ENCODE data around the gene CATSPER3. TPM values are rescaled to one million over a fixed set of nuclear protein-coding genes. Genes with fewer than 3 reads are reported as not detected.

Gene CATSPER3
- total RNA-seq, 1 experiment from 2014 or later: 0.57 TPM

DNA sequence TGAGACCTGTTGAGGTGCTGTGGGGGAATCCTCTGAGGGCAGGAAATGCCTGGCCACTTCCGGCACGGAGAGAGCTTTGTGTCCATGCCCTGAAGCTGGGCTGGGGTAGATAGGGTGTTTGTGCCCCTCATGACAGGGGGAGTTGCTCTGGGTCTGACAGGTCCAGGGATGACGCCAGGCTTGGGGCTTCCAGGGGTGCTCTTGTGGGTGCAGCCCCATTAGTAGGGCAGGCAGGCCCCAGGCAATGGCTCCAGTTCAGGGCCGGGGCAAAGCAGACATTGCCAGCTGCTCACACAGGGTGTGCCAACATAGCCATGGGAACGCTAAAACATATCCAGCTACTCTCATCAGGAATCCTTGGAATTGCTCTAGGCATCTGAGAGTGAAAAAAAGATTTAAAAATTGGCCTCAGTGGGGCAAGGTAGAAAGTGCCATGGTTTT is 45.3 kb downstream of the CATSPER3 start:
- TF ChIP-seq, protein P1, sequence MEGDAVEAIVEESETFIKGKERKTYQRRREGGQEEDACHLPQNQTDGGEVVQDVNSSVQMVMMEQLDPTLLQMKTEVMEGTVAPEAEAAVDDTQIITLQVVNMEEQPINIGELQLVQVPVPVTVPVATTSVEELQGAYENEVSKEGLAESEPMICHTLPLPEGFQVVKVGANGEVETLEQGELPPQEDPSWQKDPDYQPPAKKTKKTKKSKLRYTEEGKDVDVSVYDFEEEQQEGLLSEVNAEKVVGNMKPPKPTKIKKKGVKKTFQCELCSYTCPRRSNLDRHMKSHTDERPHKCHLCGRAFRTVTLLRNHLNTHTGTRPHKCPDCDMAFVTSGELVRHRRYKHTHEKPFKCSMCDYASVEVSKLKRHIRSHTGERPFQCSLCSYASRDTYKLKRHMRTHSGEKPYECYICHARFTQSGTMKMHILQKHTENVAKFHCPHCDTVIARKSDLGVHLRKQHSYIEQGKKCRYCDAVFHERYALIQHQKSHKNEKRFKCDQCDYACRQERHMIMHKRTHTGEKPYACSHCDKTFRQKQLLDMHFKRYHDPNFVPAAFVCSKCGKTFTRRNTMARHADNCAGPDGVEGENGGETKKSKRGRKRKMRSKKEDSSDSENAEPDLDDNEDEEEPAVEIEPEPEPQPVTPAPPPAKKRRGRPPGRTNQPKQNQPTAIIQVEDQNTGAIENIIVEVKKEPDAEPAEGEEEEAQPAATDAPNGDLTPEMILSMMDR (conservative IDR thresholded peaks at IDR 0.05): no peak
- TF ChIP-seq EZH2 (IDR thresholded peaks at IDR 0.05; ENCODE audit: low read depth): no peak
- BruUV-seq (replicated peaks): no TSS peak
- no peaks in the 10 kb centered on the region for H4K20me1 ChIP-seq (ENCODE audit: insufficient read depth)
- H3K36me3 ChIP-seq (ENCODE audit: low read depth): no peaks in the 10 kb centered on the region
- no peak overlapping the region for H2AFZ ChIP-seq
- no peaks in the 10 kb centered on the region for H3K9me3 ChIP-seq (ENCODE audit: insufficient read depth, low read depth)
- no peaks in the 10 kb centered on the region for H3K79me2 ChIP-seq (ENCODE audit: low read depth)
- H3K27ac ChIP-seq: no peak overlapping the region
- POLR2A ChIA-PET (ENCODE audit: unreplicated experiment): no interaction called here
- no peak overlapping the region for H3K4me2 ChIP-seq
- no peaks in the 10 kb centered on the region for H3K27me3 ChIP-seq (ENCODE audit: insufficient read depth, low read depth)
- no peaks in the 10 kb centered on the region for H3K4me1 ChIP-seq (replicated peaks; ENCODE audit: insufficient read depth)
- intact Hi-C loops (cut with micrococcal nuclease; ENCODE audit: unreplicated experiment): loop anchor here (10.0 kb wide), 2 partner anchors 52 to 322 kb away; no protein-coding TSS in a partner anchor
- DNase-seq: no peak
- no peaks in the 10 kb centered on the region for H3K9me2 ChIP-seq (ENCODE audit: insufficient read depth)
- CTCF ChIA-PET: no interaction called here
- 0 out of 2 replicates have a peak, but pooled peaks cover 1% of the 10 kb centered on the region for H3F3A ChIP-seq (ENCODE audit: insufficient read depth, low read depth)
- no peak overlapping the region for H3K4me3 ChIP-seq

DNA sequence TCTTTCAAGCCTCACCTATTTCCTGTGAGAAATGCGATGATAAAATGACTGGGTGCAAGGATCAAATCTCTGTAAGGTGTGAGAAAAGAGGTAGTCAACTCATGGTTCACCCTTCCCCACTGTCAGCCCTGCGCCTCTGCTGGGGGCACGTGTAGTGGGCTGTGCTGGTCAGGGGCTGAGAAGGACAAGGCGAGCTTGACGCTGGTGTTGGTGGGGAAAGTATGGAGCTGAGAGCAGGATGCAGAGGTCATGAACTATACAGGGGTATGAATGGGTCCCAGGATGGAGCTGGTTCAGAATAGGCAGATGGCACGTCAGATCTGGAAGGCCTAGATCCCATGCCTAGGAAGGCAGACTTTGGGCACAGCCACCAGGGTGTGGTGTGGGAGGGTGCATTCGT is 45.7 kb downstream of the CATSPER3 start:
- ChIA-PET CTCF (no interaction called here), POLR2A (ENCODE audit: unreplicated experiment) (interaction anchor here (0.5 kb wide), 1 partner anchor 50 kb away, joined by 12 read pairs; no protein-coding TSS in a partner anchor)
- BruUV-seq (replicated peaks): no TSS peak
- Histone ChIP-seq H3K4me3 (no peak overlapping the region), H2AFZ (no peak overlapping the region), H3K4me1 (replicated peaks; ENCODE audit: insufficient read depth) (no peaks in the 10 kb centered on the region), H3K79me2 (ENCODE audit: low read depth) (no peaks in the 10 kb centered on the region), H3K36me3 (ENCODE audit: low read depth) (no peaks in the 10 kb centered on the region), H4K20me1 (ENCODE audit: insufficient read depth) (no peaks in the 10 kb centered on the region), H3K4me2 (no peak overlapping the region), H3K9me2 (ENCODE audit: insufficient read depth) (no peaks in the 10 kb centered on the region), H3F3A (ENCODE audit: insufficient read depth, low read depth) (0 out of 2 replicates have a peak, but pooled peaks cover 3% of the 10 kb centered on the region), H3K27ac (no peak overlapping the region), H3K27me3 (ENCODE audit: insufficient read depth, low read depth) (no peaks in the 10 kb centered on the region), H3K9me3 (ENCODE audit: insufficient read depth, low read depth) (no peaks in the 10 kb centered on the region)
- no peak for DNase-seq
- no peak for TF ChIP-seq EZH2 (IDR thresholded peaks at IDR 0.05; ENCODE audit: low read depth)
- TF ChIP-seq, protein P1 (conservative IDR thresholded peaks at IDR 0.05): no peak
- intact Hi-C loops (cut with micrococcal nuclease; ENCODE audit: unreplicated experiment): loop anchor here (10.0 kb wide), 2 partner anchors 51 to 321 kb away; no protein-coding TSS in a partner anchor

DNA sequence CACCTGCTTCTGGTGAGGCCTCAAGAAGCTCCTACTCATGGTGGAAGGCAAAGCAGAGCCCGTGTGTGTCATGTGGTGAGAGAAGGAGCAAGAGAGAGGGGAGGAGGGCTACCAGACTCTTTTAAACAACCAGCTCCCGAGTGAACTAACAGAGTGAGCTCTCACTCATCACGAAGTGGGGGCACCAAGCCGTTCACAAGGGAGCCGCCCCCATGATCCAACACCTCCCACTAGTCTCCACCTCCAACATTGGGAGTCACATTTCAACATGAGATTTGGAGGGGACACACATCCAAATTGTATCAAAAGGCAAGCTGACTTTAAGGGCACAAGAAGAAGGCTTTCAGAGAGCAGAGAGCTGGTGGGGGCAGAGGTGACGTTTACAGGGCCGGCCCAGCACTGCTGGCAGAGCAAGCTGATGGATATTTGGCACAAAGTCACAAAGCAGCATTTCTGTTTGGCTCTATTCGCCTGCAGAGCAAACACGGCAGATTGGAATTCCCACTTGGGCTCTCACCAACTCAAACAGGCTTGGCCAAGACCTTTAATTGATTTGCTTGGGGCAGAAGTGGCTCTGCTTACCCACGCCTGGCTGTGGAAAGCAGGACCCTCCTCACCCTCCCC is 46.4 kb downstream of the CATSPER3 start:
- no TSS peak for BruUV-seq (replicated peaks)
- intact Hi-C loops (cut with micrococcal nuclease; ENCODE audit: unreplicated experiment): loop anchor here (10.0 kb wide), 2 partner anchors 51 to 321 kb away; no protein-coding TSS in a partner anchor
- no peak for DNase-seq

More for the DNA sequence above, 46.4 kb downstream of the CATSPER3 start:
- Histone ChIP-seq H3F3A (ENCODE audit: insufficient read depth, low read depth) (0 out of 2 replicates have a peak, but pooled peaks cover 3% of the 10 kb centered on the region), H3K4me3 (no peak overlapping the region), H3K79me2 (ENCODE audit: low read depth) (no peaks in the 10 kb centered on the region), H3K4me2 (no peak overlapping the region), H3K9me3 (ENCODE audit: insufficient read depth, low read depth) (no peaks in the 10 kb centered on the region), H3K9me2 (ENCODE audit: insufficient read depth) (no peaks in the 10 kb centered on the region), H3K27ac (no peak overlapping the region), H2AFZ (no peak overlapping the region), H3K4me1 (replicated peaks; ENCODE audit: insufficient read depth) (no peaks in the 10 kb centered on the region), H3K36me3 (ENCODE audit: low read depth) (no peaks in the 10 kb centered on the region), H4K20me1 (ENCODE audit: insufficient read depth) (no peaks in the 10 kb centered on the region), H3K27me3 (ENCODE audit: insufficient read depth, low read depth) (no peaks in the 10 kb centered on the region)
- TF ChIP-seq, protein P1 (conservative IDR thresholded peaks at IDR 0.05): no peak
- ChIA-PET POLR2A (ENCODE audit: unreplicated experiment) (interaction anchor here (0.5 kb wide), 1 partner anchor 51 kb away, joined by 12 read pairs; no protein-coding TSS in a partner anchor), CTCF (interaction anchor here (0.7 kb wide), 1 partner anchor 35 kb away, joined by 4 read pairs; no protein-coding TSS in a partner anchor)

Data from PC-9 (cell line).